Measurements from ENCODE around the gene TFCP2. TPM values are rescaled to one million over a fixed set of nuclear protein-coding genes. Genes with fewer than 3 reads are reported as not detected.

TFCP2 gene
- total RNA-seq, 1 experiment from 2014 or later, result 33.9 TPM

GRCh38 chr12:51065530-51065929 lies 107.4 kb downstream of the TFCP2 start:
- TF ChIP-seq REST (IDR thresholded peaks at IDR 0.05; ENCODE audit: insufficient read depth in 1 of 2, low read depth in 2 of 2, low read length in 1 of 2), result no peak
- no peak for TF ChIP-seq TCF7L2 (IDR thresholded peaks at IDR 0.05; ENCODE audit: low read depth, low read length)
- no peak for TF ChIP-seq CTCF (IDR thresholded peaks at IDR 0.05)
- TF ChIP-seq POLR2AphosphoS5 (IDR thresholded peaks at IDR 0.05; ENCODE audit: low read depth, low read length), result no peak
- ChIA-PET POLR2A (no interaction called here), CTCF (no interaction called here)
- Histone ChIP-seq H3K27ac (ENCODE audit: low read length) (no peak overlapping the region), H3K4me1 (ENCODE audit: control insufficient read depth, insufficient read depth, low read length) (no peaks in the 10 kb centered on the region), H3K36me3 (ENCODE audit: control insufficient read depth, insufficient read depth, low read length) (peaks cover 35% of the 10 kb centered on the region), H3K4me3 (ENCODE audit: low read depth in 2 of 2, low read length in 2 of 2) (no peak overlapping the region), H3K27me3 (ENCODE audit: control insufficient read depth, insufficient read depth, low read length) (no peaks in the 10 kb centered on the region), H3K9me3 (ENCODE audit: control insufficient read depth, insufficient read depth, low read depth, low read length) (no peaks in the 10 kb centered on the region)
- intact Hi-C loops (cut with micrococcal nuclease; ENCODE audit: unreplicated experiment), result no loop called here
- no TSS peak for BruUV-seq (replicated peaks)
- DNase-seq (ENCODE audit: low read depth, low spot score) (no peak), ATAC-seq (no peak)
- in situ Hi-C loops (cut with HindIII; ENCODE audit: low pct_unique_long_range_greater_than_20kb, low sequenced_read_pairs), result no loop called here

- CTCF ChIA-PET, result no interaction called here
These were observed 110.1 kb downstream of the TFCP2 start for GRCh38 chr12:51062631-51063397.

GRCh38 chr12:51059086-51059485 lies 113.8 kb downstream of the TFCP2 start:
- POLR2A ChIA-PET, result interaction anchor here (0.5 to 0.6 kb wide), 3 partner anchors 9 to 199 kb away, joined by 3 to 6 read pairs (median 4); no protein-coding TSS in a partner anchor

More at GRCh38 chr12:51062631-51063397, 110.1 kb downstream of the TFCP2 start:
- no peak overlapping the region for H3K4me3 ChIP-seq (ENCODE audit: low read depth in 2 of 2, low read length in 2 of 2)
- TF ChIP-seq POLR2AphosphoS5 (IDR thresholded peaks at IDR 0.05; ENCODE audit: low read depth, low read length) (0 out of 2 replicates have a peak, but pooled peaks have one; percentile 9), SIN3A (IDR thresholded peaks at IDR 0.05; ENCODE audit: borderline replicate concordance, insufficient read depth, low read depth, low read length) (no peak)
- no peaks in the 10 kb centered on the region for H3K27me3 ChIP-seq (ENCODE audit: control insufficient read depth, insufficient read depth, low read length)
- in situ Hi-C loops (cut with HindIII; ENCODE audit: low pct_unique_long_range_greater_than_20kb, low sequenced_read_pairs), result no loop called here
- intact Hi-C loops (cut with micrococcal nuclease; ENCODE audit: unreplicated experiment), result no loop called here
- POLR2A ChIA-PET, result interaction anchor here (0.6 kb wide), 1 partner anchor 47 kb away, joined by 9 read pairs; no protein-coding TSS in a partner anchor
- no peaks in the 10 kb centered on the region for H3K9me3 ChIP-seq (ENCODE audit: control insufficient read depth, insufficient read depth, low read depth, low read length)
- no peaks in the 10 kb centered on the region for H3K4me1 ChIP-seq (ENCODE audit: control insufficient read depth, insufficient read depth, low read length)
- DNase-seq (ENCODE audit: low read depth, low spot score) (no peak), ATAC-seq (no peak)
- no TSS peak for BruUV-seq (replicated peaks)
- no peak overlapping the region for H3K27ac ChIP-seq (ENCODE audit: low read length)
- peaks cover 33% of the 10 kb centered on the region for H3K36me3 ChIP-seq (ENCODE audit: control insufficient read depth, insufficient read depth, low read length)

More at GRCh38 chr12:51059086-51059485, 113.8 kb downstream of the TFCP2 start:
- no peaks in the 10 kb centered on the region for H3K4me1 ChIP-seq (ENCODE audit: control insufficient read depth, insufficient read depth, low read length)
- intact Hi-C loops (cut with micrococcal nuclease; ENCODE audit: unreplicated experiment) (no loop called here), in situ Hi-C loops (cut with HindIII; ENCODE audit: low pct_unique_long_range_greater_than_20kb, low sequenced_read_pairs) (no loop called here)
- BruUV-seq (replicated peaks), result no TSS peak
- no peak for ATAC-seq
- H3K36me3 ChIP-seq (ENCODE audit: control insufficient read depth, insufficient read depth, low read length), result peaks cover 36% of the 10 kb centered on the region
- no peak for DNase-seq (ENCODE audit: low read depth, low spot score)
- TF ChIP-seq POLR2AphosphoS5 (IDR thresholded peaks at IDR 0.05; ENCODE audit: low read depth, low read length) (no peak), CTCF (IDR thresholded peaks at IDR 0.05) (no peak), TCF7L2 (IDR thresholded peaks at IDR 0.05; ENCODE audit: low read depth, low read length) (no peak), SIN3A (IDR thresholded peaks at IDR 0.05; ENCODE audit: borderline replicate concordance, insufficient read depth, low read depth, low read length) (no peak), REST (IDR thresholded peaks at IDR 0.05; ENCODE audit: insufficient read depth in 1 of 2, low read depth in 2 of 2, low read length in 1 of 2) (no peak)
- H3K27ac ChIP-seq (ENCODE audit: low read length), result no peak overlapping the region
- H3K4me3 ChIP-seq (ENCODE audit: low read depth in 2 of 2, low read length in 2 of 2), result no peak overlapping the region
- CTCF ChIA-PET, result interaction anchor here (0.7 kb wide), 1 partner anchor 269 kb away, joined by 5 read pairs; no protein-coding TSS in a partner anchor
- no peaks in the 10 kb centered on the region for H3K27me3 ChIP-seq (ENCODE audit: control insufficient read depth, insufficient read depth, low read length)
- H3K9me3 ChIP-seq (ENCODE audit: control insufficient read depth, insufficient read depth, low read depth, low read length), result no peaks in the 10 kb centered on the region

Data from Panc1 (cell line).